A549 (cell line): ENCODE measurements around the gene CATSPERE. TPM values are rescaled to one million over a fixed set of nuclear protein-coding genes. Genes with fewer than 3 reads are reported as not detected.

ENCODE experiments used
- ATAC-seq, 2 experiments: fragments of 200-7000 bp in 1 of 2; fragments of >200 bp in 1 of 2; cut with Nextera tagmentation in 1 of 2; cut with Tn5 transposase in 1 of 2; 3 replicates each; pipeline versions ENCODE4 v1.8.0 to v1.9.1; 2018 to 2020; ENCODE audit warnings: mild to moderate bottlenecking in 1 of 2, moderate library complexity in 1 of 2
- CTCF ChIA-PET: fragments of 300-600 bp; sonication (Branson Sonifier 250); formaldehyde crosslinking; extraction: SDS; loops from one replicate; lab custom pipeline; 2021; ENCODE audit warnings: antibody characterized with exemption, inconsistent platforms; lab: Yijun Ruan, JAX
- POLR2A ChIA-PET: fragments of 350-600 bp; formaldehyde crosslinking; extraction: SDS; loops from one replicate; lab custom pipeline; 2021; ENCODE audit warnings: antibody characterized with exemption, inconsistent platforms; lab: Yijun Ruan, JAX
- DNase-seq, 2 experiments: peaks; one replicate each; pipeline versions ENCODE4 v3.0.0 to v3.0.0-alpha.2; 2011 to 2016; ENCODE audit warnings: low read depth in 1 of 2, low spot score in 1 of 2
- FAIRE-seq: peaks from 2 replicates; lab custom pipeline; 2011; peaks lifted over from hg19 to GRCh38; lab: Jason Lieb, UNC
- H3K27ac ChIP-seq, 2 experiments: fragments of >200 bp; sonication (Bioruptor Twin); formaldehyde crosslinking; 3 replicates each; pipeline ENCODE4 v1.5.1; 2016 to 2017
- H3K4me1 ChIP-seq: fragments of >200 bp; sonication (Bioruptor Twin); formaldehyde crosslinking; 3 replicates; pipeline ENCODE4 v1.6.1; 2016
- H3K4me2 ChIP-seq: fragments of >200 bp; sonication (Bioruptor Twin); formaldehyde crosslinking; 3 replicates; pipeline ENCODE4 v1.6.1; 2016
- H3K4me3 ChIP-seq: fragments of >200 bp; sonication (Bioruptor Twin); formaldehyde crosslinking; 3 replicates; pipeline ENCODE4 v1.5.1; 2016
- H3K9me3 ChIP-seq: fragments of >200 bp; sonication (Bioruptor Twin); formaldehyde crosslinking; 3 replicates; pipeline ENCODE4 v1.6.1; 2016
- CBX2 ChIP-seq: fragments of 200-600 bp; sonication (generic); IDR thresholded peaks from 2 replicates; pipeline ENCODE4 v1.6.1; 2016; ENCODE audit warnings: low read depth, mild to moderate bottlenecking, borderline replicate concordance
- CBX8 ChIP-seq: fragments of 200-600 bp; sonication (generic); IDR thresholded peaks from 2 replicates; pipeline ENCODE4 v1.6.1; 2016
- CEBPB ChIP-seq, 2 experiments: fragments of >200 bp in 1 of 2; sonication (Bioruptor Twin) in 1 of 2; formaldehyde crosslinking in 1 of 2; IDR thresholded peaks; 2 replicates each; pipeline ENCODE4 v1.6.1; 2012 to 2016
- EHF ChIP-seq: fragments of 250-450 bp; sonication (Bioruptor Pico); IDR thresholded peaks from 2 replicates; pipeline ENCODE4 v1.5.0; 2020; ENCODE audit warnings: mild to moderate bottlenecking
- EP300 ChIP-seq, 2 experiments: fragments of >200 bp; sonication (Bioruptor Twin); formaldehyde crosslinking; IDR thresholded peaks; 2 replicates in 1 of 2; 3 replicates in 1 of 2; pipeline ENCODE4 v1.6.1; 2016 to 2017
- FOXS1 ChIP-seq: fragments of 250-450 bp; sonication (Bioruptor Pico); IDR thresholded peaks from 2 replicates; pipeline ENCODE4 v1.5.0; 2020; ENCODE audit warnings: mild to moderate bottlenecking, moderate library complexity
- GATA3 ChIP-seq: IDR thresholded peaks from 2 replicates; pipeline ENCODE4 v1.6.1; 2012; ENCODE audit warnings: borderline replicate concordance
- HDAC2 ChIP-seq: fragments of 200-600 bp; sonication (generic); IDR thresholded peaks from 2 replicates; pipeline ENCODE4 v1.6.1; 2016
- HOXA7 ChIP-seq: fragments of 250-450 bp; sonication (Bioruptor Pico); IDR thresholded peaks from 2 replicates; pipeline ENCODE4 v1.5.0; 2020; ENCODE audit warnings: mild to moderate bottlenecking, moderate library complexity
- HOXB13 ChIP-seq: fragments of 250-450 bp; sonication (Bioruptor Pico); IDR thresholded peaks from 2 replicates; pipeline ENCODE4 v1.5.0; 2020; ENCODE audit warnings: low read depth, mild to moderate bottlenecking, moderate library complexity
- JUN ChIP-seq, 2 experiments: fragments of >200 bp; sonication (Bioruptor Twin); formaldehyde crosslinking; IDR thresholded peaks; 2 replicates in 1 of 2; 3 replicates in 1 of 2; pipeline ENCODE4 v1.6.1; 2016 to 2017
- JUNB ChIP-seq: fragments of >200 bp; sonication (Bioruptor Twin); formaldehyde crosslinking; IDR thresholded peaks from 2 replicates; pipeline ENCODE4 v1.6.1; 2016
- KDM1A ChIP-seq: fragments of 200-600 bp; sonication (generic); IDR thresholded peaks from 2 replicates; pipeline ENCODE4 v1.6.1; 2016; ENCODE audit warnings: low read depth, mild to moderate bottlenecking
- MAFK ChIP-seq: fragments of 450-650 bp; IDR thresholded peaks from 2 replicates; pipeline ENCODE4 v1.6.1; 2014; ENCODE audit not compliant: partially characterized antibody
- MYC ChIP-seq: IDR thresholded peaks from 2 replicates; pipeline ENCODE4 v1.6.1; 2012; ENCODE audit warnings: mild to moderate bottlenecking, inconsistent platforms, low read length, improper control_type of control experiment, borderline replicate concordance
- NPAS2 ChIP-seq: fragments of 250-450 bp; sonication (Bioruptor Pico); IDR thresholded peaks from 2 replicates; pipeline ENCODE4 v1.8.0; 2022; ENCODE audit warnings: mild to moderate bottlenecking, moderate library complexity, borderline replicate concordance
- POLR2A ChIP-seq: IDR thresholded peaks from 2 replicates; pipeline ENCODE4 v1.6.1; 2012; ENCODE audit warnings: mild to moderate bottlenecking, low read length
- POLR2AphosphoS2 ChIP-seq: conservative IDR thresholded peaks from 2 replicates; pipeline ENCODE4 v1.6.1; 2012; ENCODE audit warnings: low read length, improper control_type of control experiment, inconsistent platforms
- RAD21 ChIP-seq, 2 experiments: fragments of >200 bp in 1 of 2; sonication (Bioruptor Twin) in 1 of 2; formaldehyde crosslinking in 1 of 2; IDR thresholded peaks in 1 of 2; conservative IDR thresholded peaks in 1 of 2; 2 replicates in 1 of 2; 3 replicates in 1 of 2; pipeline ENCODE4 v1.6.1; 2012 to 2018; ENCODE audit warnings: inconsistent platforms in 1 of 2
- SMC3 ChIP-seq: fragments of >200 bp; sonication (Bioruptor Twin); formaldehyde crosslinking; IDR thresholded peaks from 3 replicates; pipeline ENCODE4 v1.6.1; 2018; ENCODE audit warnings: inconsistent platforms
- ZC3H11A ChIP-seq: fragments of 450-650 bp; IDR thresholded peaks from 2 replicates; pipeline ENCODE4 v1.6.1; 2014; ENCODE audit warnings: antibody characterized with exemption, mild to moderate bottlenecking
- ZFP36 ChIP-seq: fragments of 450-650 bp; IDR thresholded peaks from 2 replicates; pipeline ENCODE4 v1.6.1; 2014; ENCODE audit warnings: borderline replicate concordance; ENCODE audit not compliant: partially characterized antibody
- WGBS: methylation state at CpG from one replicate; pipeline ENCODE4 v1.1.6; 2017; ENCODE audit errors: missing lambda C conversion rate; 5-methylcytosine and 5-hydroxymethylcytosine counted together
- polyA plus RNA-seq, 4 experiments: library from polyadenylated mRNA; depleted of rRNA in 3 of 4; stranded (reverse); fragments of >200 nt; fragmentation: RNase III in 1 of 4; extraction: RNeasy Plus Mini Kit Qiagen cat#74134 plus additional on column Dnase treatment in 1 of 4; gene quantifications; 2 replicates in 3 of 4; 3 replicates in 1 of 4; pipeline ENCODE4 v1.2.3, GENCODE V29; 2011 to 2017
- TF ChIP-seq, protein P1 (sequence below): fragments of 200-600 bp; sonication (generic); IDR thresholded peaks from 2 replicates; pipeline ENCODE4 v1.6.1; 2016; ENCODE audit warnings: antibody characterized with exemption, mild to moderate bottlenecking, moderate library complexity
- TF ChIP-seq, protein P2 (sequence below): IDR thresholded peaks from 2 replicates; pipeline ENCODE4 v1.6.1; 2012
- TF ChIP-seq, protein P3 (sequence below): fragments of >200 bp; sonication (Bioruptor Twin); formaldehyde crosslinking; IDR thresholded peaks from 3 replicates; pipeline ENCODE4 v1.5.1; 2016

Gene CATSPERE
- polyA plus RNA-seq, 2 of the 4 experiments (the other 2 are of a cell fraction): 0.25 to 0.43 TPM

DNA sequence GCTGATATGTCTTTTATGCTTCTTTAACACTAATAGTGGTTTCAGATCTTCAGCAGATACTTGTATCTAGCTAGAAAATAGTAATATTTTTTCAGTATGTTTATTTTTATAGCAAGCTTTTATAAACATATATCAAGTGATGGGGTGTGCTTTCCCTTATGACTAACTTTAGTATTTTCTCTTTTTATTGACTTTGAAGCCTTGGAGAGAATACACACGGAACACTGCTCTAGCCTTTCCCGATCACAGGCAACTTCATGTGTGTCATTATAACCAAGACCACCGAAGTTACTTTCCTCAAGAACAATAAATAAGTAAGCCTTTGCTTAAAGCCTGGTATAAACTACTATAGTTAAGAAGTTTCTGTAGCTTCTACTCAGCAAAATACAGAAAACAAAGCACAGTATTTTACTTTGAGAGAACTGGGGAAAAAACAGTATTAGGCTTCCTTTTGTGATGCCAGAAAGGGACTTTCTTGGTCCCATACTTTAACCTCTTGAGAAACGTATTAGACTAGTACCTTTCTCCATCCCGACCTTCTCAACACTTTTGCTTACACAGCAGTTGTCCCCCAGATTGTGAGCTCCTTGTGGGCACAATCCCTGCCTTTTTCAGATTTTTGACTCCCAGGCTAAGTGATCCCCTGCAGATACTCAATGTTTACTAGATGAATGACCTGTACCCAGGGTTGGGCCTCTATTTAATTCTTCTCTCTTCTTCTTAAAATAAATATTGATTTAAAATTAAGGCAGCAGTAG, 12.6 kb upstream of the CATSPERE start:
- FAIRE-seq: no peak
- CTCF ChIA-PET: interaction anchor here (1.1 kb wide), 1 partner anchor 100 kb away, joined by 3 read pairs; no protein-coding TSS in a partner anchor
- Histone ChIP-seq H3K27ac (no peak overlapping the region), H3K4me1 (peaks cover 64% of the 10 kb centered on the region), H3K9me3 (no peaks in the 10 kb centered on the region), H3K4me2 (peak overlapping the region; percentile 84), H3K4me3 (no peak overlapping the region)
- DNase-seq: no peak
- POLR2A ChIA-PET: no interaction called here
- no peak for TF ChIP-seq ZFP36
- no peak for TF ChIP-seq EP300 (IDR thresholded peaks at IDR 0.05)
- no peak for TF ChIP-seq FOXS1
- TF ChIP-seq MAFK: peak; percentile 42
- ATAC-seq: no peak
- WGBS: 82% methylated on average over 5 of the region's 5 CpGs

DNA sequence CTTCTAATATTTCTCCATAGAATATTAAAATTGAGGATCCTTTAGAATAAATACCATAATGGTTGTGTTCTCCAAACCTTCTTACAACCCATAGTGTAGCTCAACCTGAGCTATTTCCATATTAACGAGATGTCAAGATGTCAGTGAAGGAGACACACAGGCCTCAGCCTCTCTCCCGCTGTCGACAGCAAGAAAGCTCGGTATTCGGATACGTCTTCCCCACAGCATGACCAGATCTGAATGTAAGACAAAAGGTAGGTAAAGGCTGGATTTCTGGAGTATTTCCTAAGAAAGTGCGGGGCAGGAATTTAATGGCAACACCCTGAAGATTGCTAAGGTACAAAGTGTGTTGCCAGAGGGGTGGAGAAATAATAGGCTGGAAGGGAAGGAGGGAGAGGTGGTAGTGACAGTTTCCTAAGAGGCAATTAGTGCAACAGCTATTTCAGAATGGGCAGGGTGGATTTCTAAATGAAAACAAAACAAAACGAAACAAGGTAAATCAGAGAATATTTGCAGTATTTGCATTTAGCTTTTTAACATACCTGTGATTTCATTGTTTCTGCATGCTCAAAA, 11.1 kb upstream of the CATSPERE start:
- peak overlapping the region; percentile 94 for H3K4me3 ChIP-seq
- FAIRE-seq: no peak
- no peak for ATAC-seq
- 79% methylated on average over 8 of the region's 8 CpGs for WGBS
- POLR2A ChIA-PET: no interaction called here
- peak overlapping the region; percentile 84 for H3K4me2 ChIP-seq
- DNase-seq: no peak
- TF ChIP-seq POLR2AphosphoS2 (no peak), CEBPB (IDR thresholded peaks at IDR 0.05) (no peak), HOXA7 (CRISPR knock-in tag) (0 out of 2 replicates have a peak, but pooled peaks have one; percentile 8), KDM1A (no peak)
- H3K9me3 ChIP-seq: no peaks in the 10 kb centered on the region
- H3K27ac ChIP-seq: peak overlapping the region; percentile 8 to 97; a peak in 3 of 6 replicates
- CTCF ChIA-PET: interaction anchor here (1.0 kb wide), 1 partner anchor 346 kb away, joined by 3 read pairs; no protein-coding TSS in a partner anchor
- H3K4me1 ChIP-seq: peaks cover 58% of the 10 kb centered on the region

DNA sequence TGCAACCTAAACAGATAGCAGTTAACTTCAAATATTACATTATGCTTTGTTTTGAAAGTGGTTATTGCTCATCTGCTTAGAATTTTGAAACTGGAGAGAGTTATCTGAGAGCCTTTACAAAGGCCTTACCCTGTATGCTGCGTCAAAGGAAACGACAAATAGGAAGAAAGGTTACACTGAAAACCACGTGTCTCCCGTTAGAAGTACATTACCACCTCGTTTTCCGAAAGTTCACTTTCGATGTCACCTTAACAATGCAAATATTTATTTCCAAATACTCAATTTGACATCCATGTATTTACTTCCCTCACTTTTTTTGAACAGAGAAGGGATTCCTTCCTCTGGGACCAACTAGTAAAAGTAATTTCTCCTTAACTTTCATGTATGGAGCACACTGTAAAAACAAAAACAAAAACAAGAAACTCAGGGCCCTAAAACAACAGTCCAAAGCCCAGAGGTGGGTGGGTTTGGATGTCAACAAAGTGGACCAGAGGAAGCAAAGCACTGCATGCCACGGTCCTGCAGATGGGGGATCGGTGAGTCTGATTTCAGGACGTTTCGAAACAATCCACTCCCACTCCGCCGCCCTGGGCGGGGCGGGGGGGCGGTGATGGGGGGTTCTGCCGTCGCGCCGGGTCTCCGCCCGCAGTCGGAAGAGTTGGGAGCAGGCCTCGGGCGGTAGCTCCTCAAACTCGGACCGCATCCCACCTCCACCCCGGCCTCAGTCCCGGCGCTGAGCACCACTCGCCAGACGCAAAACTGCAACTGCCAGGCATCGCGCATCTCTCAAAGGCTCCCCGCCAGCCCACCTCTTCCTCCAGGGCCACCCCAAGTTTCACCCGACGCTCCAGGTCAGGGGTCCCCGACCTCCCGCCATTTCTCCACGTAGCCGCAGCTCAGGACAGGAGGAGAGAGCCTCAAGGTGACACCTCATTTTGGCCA, 10.2 kb upstream of the CATSPERE start:
- FAIRE-seq (peak; percentile 7), ATAC-seq (peak; percentile 48 to 49), DNase-seq (peak; percentile 34 to 40)
- Histone ChIP-seq H3K4me1 (peaks cover 49% of the 10 kb centered on the region), H3K9me3 (no peaks in the 10 kb centered on the region), H3K4me2 (peak overlapping the region; percentile 84), H3K4me3 (peak overlapping the region; percentile 94), H3K27ac (peak overlapping the region; percentile 97 to 99)
- POLR2A ChIA-PET: interaction anchor here (0.7 to 1.0 kb wide), 2 partner anchors 11 to 148 kb away, joined by 3 to 7 read pairs; partner anchors contain the start of gene CATSPERE
- CTCF ChIA-PET: no interaction called here
- WGBS: 1% methylated on average over 38 of the region's 41 CpGs
- no peak for TF ChIP-seq MYC
- no peak for TF ChIP-seq HOXB13
- TF ChIP-seq RAD21 (conservative IDR thresholded peaks at IDR 0.05 in 1 of 2, IDR thresholded peaks at IDR 0.05 in 1 of 2): no peak
- TF ChIP-seq, protein P1, sequence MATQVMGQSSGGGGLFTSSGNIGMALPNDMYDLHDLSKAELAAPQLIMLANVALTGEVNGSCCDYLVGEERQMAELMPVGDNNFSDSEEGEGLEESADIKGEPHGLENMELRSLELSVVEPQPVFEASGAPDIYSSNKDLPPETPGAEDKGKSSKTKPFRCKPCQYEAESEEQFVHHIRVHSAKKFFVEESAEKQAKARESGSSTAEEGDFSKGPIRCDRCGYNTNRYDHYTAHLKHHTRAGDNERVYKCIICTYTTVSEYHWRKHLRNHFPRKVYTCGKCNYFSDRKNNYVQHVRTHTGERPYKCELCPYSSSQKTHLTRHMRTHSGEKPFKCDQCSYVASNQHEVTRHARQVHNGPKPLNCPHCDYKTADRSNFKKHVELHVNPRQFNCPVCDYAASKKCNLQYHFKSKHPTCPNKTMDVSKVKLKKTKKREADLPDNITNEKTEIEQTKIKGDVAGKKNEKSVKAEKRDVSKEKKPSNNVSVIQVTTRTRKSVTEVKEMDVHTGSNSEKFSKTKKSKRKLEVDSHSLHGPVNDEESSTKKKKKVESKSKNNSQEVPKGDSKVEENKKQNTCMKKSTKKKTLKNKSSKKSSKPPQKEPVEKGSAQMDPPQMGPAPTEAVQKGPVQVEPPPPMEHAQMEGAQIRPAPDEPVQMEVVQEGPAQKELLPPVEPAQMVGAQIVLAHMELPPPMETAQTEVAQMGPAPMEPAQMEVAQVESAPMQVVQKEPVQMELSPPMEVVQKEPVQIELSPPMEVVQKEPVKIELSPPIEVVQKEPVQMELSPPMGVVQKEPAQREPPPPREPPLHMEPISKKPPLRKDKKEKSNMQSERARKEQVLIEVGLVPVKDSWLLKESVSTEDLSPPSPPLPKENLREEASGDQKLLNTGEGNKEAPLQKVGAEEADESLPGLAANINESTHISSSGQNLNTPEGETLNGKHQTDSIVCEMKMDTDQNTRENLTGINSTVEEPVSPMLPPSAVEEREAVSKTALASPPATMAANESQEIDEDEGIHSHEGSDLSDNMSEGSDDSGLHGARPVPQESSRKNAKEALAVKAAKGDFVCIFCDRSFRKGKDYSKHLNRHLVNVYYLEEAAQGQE: no peak
- TF ChIP-seq CBX2: no peak
- TF ChIP-seq GATA3: no peak
- no peak; a peak in 1 of 5 replicates for TF ChIP-seq JUN (IDR thresholded peaks at IDR 0.05)
- TF ChIP-seq CBX8: no peak
- TF ChIP-seq, protein P2, sequence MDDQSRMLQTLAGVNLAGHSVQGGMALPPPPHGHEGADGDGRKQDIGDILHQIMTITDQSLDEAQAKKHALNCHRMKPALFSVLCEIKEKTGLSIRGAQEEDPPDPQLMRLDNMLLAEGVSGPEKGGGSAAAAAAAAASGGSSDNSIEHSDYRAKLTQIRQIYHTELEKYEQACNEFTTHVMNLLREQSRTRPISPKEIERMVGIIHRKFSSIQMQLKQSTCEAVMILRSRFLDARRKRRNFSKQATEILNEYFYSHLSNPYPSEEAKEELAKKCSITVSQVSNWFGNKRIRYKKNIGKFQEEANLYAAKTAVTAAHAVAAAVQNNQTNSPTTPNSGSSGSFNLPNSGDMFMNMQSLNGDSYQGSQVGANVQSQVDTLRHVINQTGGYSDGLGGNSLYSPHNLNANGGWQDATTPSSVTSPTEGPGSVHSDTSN: no peak
- TF ChIP-seq HDAC2: no peak
- no peak for TF ChIP-seq JUNB
- TF ChIP-seq SMC3: no peak
- TF ChIP-seq MAFK: no peak
- no peak for TF ChIP-seq EP300 (IDR thresholded peaks at IDR 0.05)
- TF ChIP-seq NPAS2: no peak
- no peak for TF ChIP-seq POLR2AphosphoS2
- no peak for TF ChIP-seq EHF (CRISPR knock-in tag)
- peak; percentile 55 for TF ChIP-seq POLR2A
- TF ChIP-seq ZC3H11A: no peak
- TF ChIP-seq, protein P3, sequence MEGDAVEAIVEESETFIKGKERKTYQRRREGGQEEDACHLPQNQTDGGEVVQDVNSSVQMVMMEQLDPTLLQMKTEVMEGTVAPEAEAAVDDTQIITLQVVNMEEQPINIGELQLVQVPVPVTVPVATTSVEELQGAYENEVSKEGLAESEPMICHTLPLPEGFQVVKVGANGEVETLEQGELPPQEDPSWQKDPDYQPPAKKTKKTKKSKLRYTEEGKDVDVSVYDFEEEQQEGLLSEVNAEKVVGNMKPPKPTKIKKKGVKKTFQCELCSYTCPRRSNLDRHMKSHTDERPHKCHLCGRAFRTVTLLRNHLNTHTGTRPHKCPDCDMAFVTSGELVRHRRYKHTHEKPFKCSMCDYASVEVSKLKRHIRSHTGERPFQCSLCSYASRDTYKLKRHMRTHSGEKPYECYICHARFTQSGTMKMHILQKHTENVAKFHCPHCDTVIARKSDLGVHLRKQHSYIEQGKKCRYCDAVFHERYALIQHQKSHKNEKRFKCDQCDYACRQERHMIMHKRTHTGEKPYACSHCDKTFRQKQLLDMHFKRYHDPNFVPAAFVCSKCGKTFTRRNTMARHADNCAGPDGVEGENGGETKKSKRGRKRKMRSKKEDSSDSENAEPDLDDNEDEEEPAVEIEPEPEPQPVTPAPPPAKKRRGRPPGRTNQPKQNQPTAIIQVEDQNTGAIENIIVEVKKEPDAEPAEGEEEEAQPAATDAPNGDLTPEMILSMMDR: no peak
